Keratinocyte (primary cell): Measurements from ENCODE around the gene PSMD12.

Source experiments
- EZH2 ChIP-seq: IDR thresholded peaks from one replicate; pipeline ENCODE4 v1.6.1; 2012; ENCODE audit warnings: inconsistent platforms, mild to moderate bottlenecking, low read length, moderate library complexity
- TF ChIP-seq, protein P1 (sequence below), 3 experiments: IDR thresholded peaks in 1 of 3; conservative IDR thresholded peaks in 1 of 3; optimal IDR thresholded peaks in 1 of 3; 2 replicates in 2 of 3; 3 replicates in 1 of 3; pipeline versions ENCODE3 to v1.5.1; 2011; ENCODE audit warnings: low read length in 3 of 3, mild to moderate bottlenecking in 3 of 3, moderate library complexity in 2 of 3, control low read depth in 1 of 3, inconsistent platforms in 1 of 3; ENCODE audit not compliant: insufficient read depth in 2 of 3; ENCODE audit errors: extremely low read depth in 1 of 3

DNA sequence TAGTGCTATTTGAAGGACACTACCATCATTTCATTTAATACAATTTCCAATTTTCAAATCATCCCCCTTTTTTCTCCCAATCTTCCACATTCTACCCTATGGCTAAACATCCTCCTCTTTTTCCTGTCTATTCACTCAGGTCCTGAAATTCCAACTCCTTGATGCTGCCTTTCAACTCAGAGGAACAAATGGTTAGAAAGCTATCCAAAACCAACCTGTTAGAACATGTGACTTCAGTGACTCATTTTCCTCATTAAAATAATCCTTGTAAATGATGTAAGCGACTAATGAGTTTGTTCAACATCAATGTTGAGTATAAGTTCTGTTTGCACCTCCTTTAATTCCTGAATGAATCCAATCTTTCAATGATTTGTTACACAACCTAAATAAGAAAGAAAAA, 5.5 kb downstream of the PSMD12 start:
- TF ChIP-seq EZH2, result no peak
- TF ChIP-seq, protein P1, sequence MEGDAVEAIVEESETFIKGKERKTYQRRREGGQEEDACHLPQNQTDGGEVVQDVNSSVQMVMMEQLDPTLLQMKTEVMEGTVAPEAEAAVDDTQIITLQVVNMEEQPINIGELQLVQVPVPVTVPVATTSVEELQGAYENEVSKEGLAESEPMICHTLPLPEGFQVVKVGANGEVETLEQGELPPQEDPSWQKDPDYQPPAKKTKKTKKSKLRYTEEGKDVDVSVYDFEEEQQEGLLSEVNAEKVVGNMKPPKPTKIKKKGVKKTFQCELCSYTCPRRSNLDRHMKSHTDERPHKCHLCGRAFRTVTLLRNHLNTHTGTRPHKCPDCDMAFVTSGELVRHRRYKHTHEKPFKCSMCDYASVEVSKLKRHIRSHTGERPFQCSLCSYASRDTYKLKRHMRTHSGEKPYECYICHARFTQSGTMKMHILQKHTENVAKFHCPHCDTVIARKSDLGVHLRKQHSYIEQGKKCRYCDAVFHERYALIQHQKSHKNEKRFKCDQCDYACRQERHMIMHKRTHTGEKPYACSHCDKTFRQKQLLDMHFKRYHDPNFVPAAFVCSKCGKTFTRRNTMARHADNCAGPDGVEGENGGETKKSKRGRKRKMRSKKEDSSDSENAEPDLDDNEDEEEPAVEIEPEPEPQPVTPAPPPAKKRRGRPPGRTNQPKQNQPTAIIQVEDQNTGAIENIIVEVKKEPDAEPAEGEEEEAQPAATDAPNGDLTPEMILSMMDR (optimal IDR thresholded peaks at IDR 0.05 in 1 of 3, IDR thresholded peaks at IDR 0.05 in 1 of 3, conservative IDR thresholded peaks at IDR 0.05 in 1 of 3; ENCODE audit: extremely low read depth in 1 of 3, insufficient read depth in 2 of 3, low read length in 3 of 3), result no peak
